ENCODE data around the gene RAD51.
"Not testable (repeated sequence)": the region's sequence is repeated elsewhere in the genome, so short reads cannot be mapped to it uniquely, and the experiment has no call there.

The RAD51 gene

GRCh38 chr15:40694688-40695468 lies at the start of gene RAD51:
Gene RAD51, plus strand, starts transcription at chr15:40695174. Its CDS starts 3,585 bp downstream, at chr15:40698759.
- DNase-seq, result peak; percentile 93

- DNase-seq, result no peak
Observed at GRCh38 chr15:40647523-40647922, 47.5 kb upstream of the RAD51 start.

GRCh38 chr15:40650479-40650878 lies 44.5 kb upstream of the RAD51 start:
- DNase-seq, result no peak

- DNase-seq, result no peak
Observed at GRCh38 chr15:40660686-40661085, 34.3 kb upstream of the RAD51 start.

GRCh38 chr15:40664909-40665308 lies 30.1 kb upstream of the RAD51 start:
- DNase-seq, result no peak

GRCh38 chr15:40676290-40676689 lies 18.7 kb upstream of the RAD51 start:
- DNase-seq, result not testable (repeated sequence)

- not testable (repeated sequence) for DNase-seq
Observed at GRCh38 chr15:40676906-40677305, 18.1 kb upstream of the RAD51 start.

- DNase-seq, result no peak
Observed at GRCh38 chr15:40680151-40680550, 14.8 kb upstream of the RAD51 start.

- DNase-seq, result not testable (repeated sequence)
Observed at GRCh38 chr15:40680959-40681358, 14.0 kb upstream of the RAD51 start.

- DNase-seq, result no peak
Observed at GRCh38 chr15:40684381-40684780, 10.6 kb upstream of the RAD51 start.

- DNase-seq, result no peak
Observed at GRCh38 chr15:40685376-40685775, 9.6 kb upstream of the RAD51 start.

GRCh38 chr15:40688932-40689799 lies 5.8 kb upstream of the RAD51 start:
- no peak for DNase-seq

GRCh38 chr15:40691737-40692136 lies 3.2 kb upstream of the RAD51 start:
- DNase-seq, result no peak

GRCh38 chr15:40693904-40694687 lies 878 bp upstream of the RAD51 start:
- DNase-seq, result no peak

- no peak for DNase-seq
Observed at GRCh38 chr15:40695469-40695890, 506 bp downstream of the RAD51 start.

- DNase-seq, result no peak
Observed at GRCh38 chr15:40696228-40696627, 1.3 kb downstream of the RAD51 start.

GRCh38 chr15:40697916-40698315 lies 2.9 kb downstream of the RAD51 start:
- no peak for DNase-seq

- DNase-seq, result no peak
Observed at GRCh38 chr15:40702077-40702476, 7.1 kb downstream of the RAD51 start.

GRCh38 chr15:40706121-40706520 lies 11.1 kb downstream of the RAD51 start:
- no peak for DNase-seq

- DNase-seq, result no peak
Observed at GRCh38 chr15:40714144-40714543, 19.2 kb downstream of the RAD51 start.

GRCh38 chr15:40716165-40716564 lies 21.2 kb downstream of the RAD51 start:
- DNase-seq, result no peak

GRCh38 chr15:40721701-40722100 lies 26.7 kb downstream of the RAD51 start:
- no peak for DNase-seq

GRCh38 chr15:40722354-40722753 lies 27.4 kb downstream of the RAD51 start:
- DNase-seq, result no peak
